ENCODE data around the gene STK25. TPM values are rescaled to one million over a fixed set of nuclear protein-coding genes. Genes with fewer than 3 reads are reported as not detected.

Gene STK25
- polyA plus RNA-seq, 3 donors: 62.7 to 215 (median 69.5) TPM

- no peak for DNase-seq
- Histone ChIP-seq H3K4me3 (replicated peaks in 1 of 3; ENCODE audit: low read depth in 2 of 3, low read length in 3 of 3) (no peak overlapping the region), H3K36me3 (replicated peaks in 1 of 2; ENCODE audit: control insufficient read depth in 1 of 2, insufficient read depth in 2 of 2, low read length in 2 of 2) (no peaks in the 10 kb centered on the region), H2AFZ (ENCODE audit: insufficient read depth, low read depth, low read length, poor library complexity, severe bottlenecking) (no peak overlapping the region), H3K27ac (ENCODE audit: low read depth in 1 of 2, low read length in 2 of 2) (no peak overlapping the region), H3K9me3 (replicated peaks in 1 of 2; ENCODE audit: control insufficient read depth in 1 of 2, insufficient read depth in 1 of 2, low read length in 2 of 2) (no peaks in the 10 kb centered on the region), H3K4me2 (replicated peaks; ENCODE audit: extremely low read depth, low read length, poor library complexity, severe bottlenecking) (no peak overlapping the region), H3K79me2 (ENCODE audit: insufficient read depth, low read length) (no peaks in the 10 kb centered on the region), H4K20me1 (ENCODE audit: insufficient read depth, low read length) (no peaks in the 10 kb centered on the region), H3K9ac (ENCODE audit: insufficient read depth, low read length, poor library complexity, severe bottlenecking) (no peak overlapping the region), H3K4me1 (ENCODE audit: control insufficient read depth in 1 of 2, insufficient read depth in 2 of 2, low read length in 2 of 2) (no peaks in the 10 kb centered on the region), H3K27me3 (ENCODE audit: control insufficient read depth in 2 of 2, insufficient read depth in 2 of 2, low read length in 2 of 2) (peaks cover 0 to 5% of the 10 kb centered on the region in 2 donors)
- H3K27me3 Mint-ChIP-seq (ENCODE audit: low read depth in 3 of 3): peaks cover 13 to 24% (median 15%) of the 10 kb centered on the region in 3 donors
- no peaks in the 10 kb centered on the region for H3K9me3 Mint-ChIP-seq
- no peak overlapping the region for H3K4me3 Mint-ChIP-seq
- intact Hi-C loops (cut with micrococcal nuclease): no loop called here
- no peaks in the 10 kb centered on the region for H3K36me3 Mint-ChIP-seq
- no peak for TF ChIP-seq CTCF (IDR thresholded peaks at IDR 0.05)
- 90% methylated on average over 7 of the region's 7 CpGs for WGBS (ENCODE audit: insufficient coverage)
- H3K27ac Mint-ChIP-seq: no peak overlapping the region
- H3K4me1 Mint-ChIP-seq: no peaks in the 10 kb centered on the region
Measured at GRCh38 chr2:241534293-241534692, 25.9 kb upstream of the STK25 start.

- intact Hi-C loops (cut with micrococcal nuclease): no loop called here
- H3K4me1 ChIP-seq (ENCODE audit: control insufficient read depth in 1 of 2, insufficient read depth in 2 of 2, low read length in 2 of 2): no peaks in the 10 kb centered on the region
- no peaks in the 10 kb centered on the region for H3K9me3 ChIP-seq (replicated peaks in 1 of 2; ENCODE audit: control insufficient read depth in 1 of 2, insufficient read depth in 1 of 2, low read length in 2 of 2)
- no peak overlapping the region for H3K4me2 ChIP-seq (replicated peaks; ENCODE audit: extremely low read depth, low read length, poor library complexity, severe bottlenecking)
- no peaks in the 10 kb centered on the region for H4K20me1 ChIP-seq (ENCODE audit: insufficient read depth, low read length)
- Mint-ChIP-seq H3K27ac (no peak overlapping the region), H3K4me3 (no peak overlapping the region), H3K9me3 (no peaks in the 10 kb centered on the region), H3K4me1 (no peaks in the 10 kb centered on the region), H3K36me3 (no peaks in the 10 kb centered on the region), H3K27me3 (ENCODE audit: low read depth in 3 of 3) (peaks cover 8 to 17% (median 11%) of the 10 kb centered on the region in 3 donors)
- no peak overlapping the region for H3K9ac ChIP-seq (ENCODE audit: insufficient read depth, low read length, poor library complexity, severe bottlenecking)
- no peak overlapping the region for H3K27ac ChIP-seq (ENCODE audit: low read depth in 1 of 2, low read length in 2 of 2)
- no peaks in the 10 kb centered on the region for H3K36me3 ChIP-seq (replicated peaks in 1 of 2; ENCODE audit: control insufficient read depth in 1 of 2, insufficient read depth in 2 of 2, low read length in 2 of 2)
- H3K27me3 ChIP-seq (ENCODE audit: control insufficient read depth in 2 of 2, insufficient read depth in 2 of 2, low read length in 2 of 2): no peaks in the 10 kb centered on the region
- TF ChIP-seq CTCF (IDR thresholded peaks at IDR 0.05): no peak
- H3K4me3 ChIP-seq (replicated peaks in 1 of 3; ENCODE audit: low read depth in 2 of 3, low read length in 3 of 3): no peak overlapping the region
- WGBS (ENCODE audit: insufficient coverage): 90% methylated on average over 22 of the region's 26 CpGs
- DNase-seq: no peak
- H3K79me2 ChIP-seq (ENCODE audit: insufficient read depth, low read length): no peaks in the 10 kb centered on the region
- H2AFZ ChIP-seq (ENCODE audit: insufficient read depth, low read depth, low read length, poor library complexity, severe bottlenecking): no peak overlapping the region
Measured at GRCh38 chr2:241532733-241533601, 24.6 kb upstream of the STK25 start.

Data from CD14-positive monocyte (primary cell).